Spinal cord (tissue), 10 donors: ENCODE data around the gene ZFP90. TPM values are rescaled to one million over a fixed set of nuclear protein-coding genes. Genes with fewer than 3 reads are reported as not detected.

Source experiments
- DNase-seq, 6 donors: peaks; one replicate each; pipeline versions ENCODE4 v3.0.0 to v3.0.0-alpha.2; 2013 to 2015; ENCODE audit warnings: low spot score in 6 of 6, low read depth in 4 of 6
- H3K27ac ChIP-seq: one replicate; pipeline ENCODE4 v1.5.1; 2013; ENCODE audit warnings: low read depth, low read length, control low read depth
- H3K27me3 ChIP-seq: one replicate; pipeline ENCODE4 v1.6.1; 2013; ENCODE audit warnings: low read length; ENCODE audit not compliant: control insufficient read depth, insufficient read depth
- H3K36me3 ChIP-seq: one replicate; pipeline ENCODE4 v1.6.1; 2013; ENCODE audit warnings: low read length; ENCODE audit not compliant: control insufficient read depth, insufficient read depth
- H3K4me1 ChIP-seq: one replicate; pipeline ENCODE4 v1.6.1; 2013; ENCODE audit warnings: low read length; ENCODE audit not compliant: control insufficient read depth, insufficient read depth
- H3K4me3 ChIP-seq: one replicate; pipeline ENCODE4 v1.5.1; 2013; ENCODE audit warnings: low read depth, low read length, control low read depth
- H3K9me3 ChIP-seq: one replicate; pipeline ENCODE4 v1.6.1; 2013; ENCODE audit warnings: low read length; ENCODE audit not compliant: control insufficient read depth, insufficient read depth
- WGBS: methylation state at CpG from one replicate; pipeline ENCODE4 v1.1.5; 2013; ENCODE audit warnings: missing lambda C conversion rate; ENCODE audit not compliant: insufficient coverage; 5-methylcytosine and 5-hydroxymethylcytosine counted together
- polyA plus RNA-seq, 2 donors: library from polyadenylated mRNA; unstranded; fragments of 120-200 nt; gene quantifications; one replicate each; pipeline ENCODE4 v1.2.1, GENCODE V29; 2013; ENCODE audit not compliant: insufficient read length in 2 of 2
- total RNA-seq, 2 donors: library from RNA; depleted of rRNA in 1 of 2; stranded (reverse); fragments of 120-200 nt in 1 of 2; fragments of >200 nt in 1 of 2; gene quantifications; one replicate each; pipeline versions ENCODE4 v1.2.3 to v1.2.4, GENCODE V29; 2013 to 2014
- donor health status: healthy.

Gene ZFP90
- total and polyA plus RNA-seq, 4 donors = 43.1 to 65.6 (median 58.5) TPM

- peaks cover 2% of the 10 kb centered on the region for H3K27me3 ChIP-seq
- H3K36me3 ChIP-seq = no peaks in the 10 kb centered on the region
- H3K4me3 ChIP-seq = no peak overlapping the region
- H3K4me1 ChIP-seq = peaks cover 8% of the 10 kb centered on the region
- no peaks in the 10 kb centered on the region for H3K9me3 ChIP-seq
- no peak overlapping the region for H3K27ac ChIP-seq
- no CpG with 5 or more reads among the region's 1 CpG for WGBS
- no peak for DNase-seq
These were observed 26.3 kb upstream of the ZFP90 start for GRCh38 chr16:68512742-68513141.

DNA sequence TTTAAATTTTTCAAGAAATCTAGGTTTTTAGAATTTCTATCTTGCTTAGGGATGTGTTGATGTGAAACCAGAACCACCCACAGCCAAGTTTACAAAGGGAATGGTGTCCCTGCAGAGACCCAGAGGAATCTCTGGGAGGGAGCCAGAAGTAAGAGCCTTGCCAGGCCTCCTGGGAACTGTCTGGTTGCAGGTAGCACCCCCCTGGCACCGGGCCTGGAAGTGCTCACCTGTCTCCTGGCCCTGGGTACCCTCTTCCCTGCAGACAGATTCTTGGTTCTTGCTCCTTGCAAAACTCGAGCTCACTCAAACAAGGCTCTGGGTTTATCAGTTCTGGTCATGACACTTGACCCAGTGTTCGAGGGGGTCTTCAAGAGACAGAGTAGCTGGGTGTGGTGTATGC is 24.6 kb upstream of the ZFP90 start:
- DNase-seq = no peak
- WGBS = 86% methylated on average over 3 of the region's 3 CpGs

GRCh38 chr16:68517606-68518166 is 21.4 kb upstream of the ZFP90 start:
- no peak overlapping the region for H3K27ac ChIP-seq
- H3K27me3 ChIP-seq = no peaks in the 10 kb centered on the region
- 46% methylated on average over 4 of the region's 7 CpGs for WGBS
- H3K4me3 ChIP-seq = no peak overlapping the region
- H3K36me3 ChIP-seq = no peaks in the 10 kb centered on the region
- no peak for DNase-seq
- peaks cover 7% of the 10 kb centered on the region for H3K4me1 ChIP-seq
- H3K9me3 ChIP-seq = no peaks in the 10 kb centered on the region

More for the DNA sequence above, 24.6 kb upstream of the ZFP90 start:
- no peak overlapping the region for H3K27ac ChIP-seq
- H3K9me3 ChIP-seq = no peaks in the 10 kb centered on the region
- no peak overlapping the region for H3K4me3 ChIP-seq
- peaks cover 2% of the 10 kb centered on the region for H3K27me3 ChIP-seq
- H3K36me3 ChIP-seq = no peaks in the 10 kb centered on the region
- H3K4me1 ChIP-seq = peaks cover 8% of the 10 kb centered on the region

- no peak overlapping the region for H3K4me3 ChIP-seq
- no peaks in the 10 kb centered on the region for H3K36me3 ChIP-seq
- no peaks in the 10 kb centered on the region for H3K9me3 ChIP-seq
- H3K27me3 ChIP-seq = no peaks in the 10 kb centered on the region
- no peak for DNase-seq
- no peak overlapping the region for H3K27ac ChIP-seq
- H3K4me1 ChIP-seq = peaks cover 7% of the 10 kb centered on the region
- WGBS = 95% methylated on average over 2 of the region's 6 CpGs
These were observed 19.8 kb upstream of the ZFP90 start for GRCh38 chr16:68519225-68519745.

DNA sequence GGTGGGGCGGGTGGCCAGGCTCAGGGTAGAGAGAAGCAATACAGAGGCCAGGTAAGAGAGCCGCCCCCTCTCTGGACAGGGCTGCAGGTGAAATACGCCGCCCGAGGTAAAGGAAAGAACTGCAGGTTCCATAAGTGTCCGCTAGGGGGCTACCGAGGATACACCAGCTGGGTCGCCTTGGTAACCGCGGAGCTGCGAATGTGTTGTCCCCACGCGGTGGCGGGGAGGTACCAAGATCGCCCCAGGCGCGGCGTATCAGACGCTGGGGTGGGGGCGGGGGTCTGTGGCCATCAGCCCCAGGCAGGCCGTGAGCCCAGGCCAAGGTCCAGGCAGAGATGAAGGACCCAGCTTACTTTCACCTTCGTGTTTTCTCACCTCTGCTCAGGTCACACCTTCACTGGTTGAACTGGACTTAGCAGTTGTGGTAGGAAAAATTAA is 18.4 kb upstream of the ZFP90 start:
- H3K36me3 ChIP-seq = no peaks in the 10 kb centered on the region
- H3K27me3 ChIP-seq = no peaks in the 10 kb centered on the region
- no peaks in the 10 kb centered on the region for H3K9me3 ChIP-seq
- peaks cover 7% of the 10 kb centered on the region for H3K4me1 ChIP-seq
- no peak overlapping the region for H3K27ac ChIP-seq
- DNase-seq = peak in 4 of 6 donors; percentile 67 to 96 (median 83)
- WGBS = 0% methylated on average over 21 of the region's 22 CpGs
- H3K4me3 ChIP-seq = peak overlapping the region; percentile 26

DNA sequence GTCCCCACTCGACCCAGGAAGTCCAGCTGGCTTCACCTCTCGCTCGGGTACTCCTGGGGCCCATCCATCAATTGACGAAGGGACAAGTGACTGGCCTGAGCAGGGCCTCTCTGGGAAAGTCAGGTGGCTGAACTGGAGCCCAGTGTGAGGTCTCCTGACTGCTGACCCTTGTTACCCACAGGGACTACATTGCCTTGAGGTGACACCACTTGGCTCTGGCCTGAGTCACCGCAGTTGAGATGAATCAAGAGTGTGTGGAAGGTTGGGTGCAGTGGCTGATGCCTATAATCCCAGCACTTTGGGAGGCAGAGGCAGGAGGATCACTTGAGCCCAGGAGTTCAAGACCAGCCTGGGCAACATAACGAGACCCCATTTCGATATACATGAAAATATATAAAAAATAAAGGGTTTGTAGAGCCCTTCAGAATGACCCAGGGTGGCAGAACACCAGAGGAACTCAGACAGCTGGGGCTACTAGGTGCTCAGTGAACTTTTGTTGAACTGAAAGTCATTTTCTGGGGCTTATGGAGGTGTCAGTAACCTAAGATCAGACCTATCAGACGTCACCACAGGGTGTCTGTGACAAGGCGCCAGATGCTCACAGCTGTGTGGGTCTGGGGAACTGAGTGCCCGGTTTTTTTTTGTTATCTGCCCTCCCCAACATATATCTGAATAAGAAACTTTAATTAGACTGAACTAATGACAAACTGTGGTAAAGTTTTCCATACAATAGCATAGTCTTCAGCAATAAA is 14.8 kb upstream of the ZFP90 start:
- no peaks in the 10 kb centered on the region for H3K27me3 ChIP-seq
- no peak overlapping the region for H3K27ac ChIP-seq
- 70% methylated on average over 5 of the region's 10 CpGs for WGBS
- no peaks in the 10 kb centered on the region for H3K9me3 ChIP-seq
- H3K4me3 ChIP-seq = no peak overlapping the region
- H3K4me1 ChIP-seq = peaks cover 14% of the 10 kb centered on the region
- no peaks in the 10 kb centered on the region for H3K36me3 ChIP-seq
- no peak for DNase-seq

- 88% methylated on average over 17 of the region's 17 CpGs for WGBS
- Histone ChIP-seq H3K27me3 (no peaks in the 10 kb centered on the region), H3K27ac (no peak overlapping the region), H3K4me1 (peaks cover 23% of the 10 kb centered on the region), H3K9me3 (no peaks in the 10 kb centered on the region), H3K4me3 (no peak overlapping the region), H3K36me3 (no peaks in the 10 kb centered on the region)
- DNase-seq = no peak
These were observed 12.8 kb upstream of the ZFP90 start for GRCh38 chr16:68526143-68526781.

GRCh38 chr16:68526782-68527145 is 12.3 kb upstream of the ZFP90 start:
- Histone ChIP-seq H3K4me3 (no peak overlapping the region), H3K36me3 (no peaks in the 10 kb centered on the region), H3K27me3 (no peaks in the 10 kb centered on the region), H3K27ac (no peak overlapping the region), H3K4me1 (peaks cover 23% of the 10 kb centered on the region), H3K9me3 (no peaks in the 10 kb centered on the region)
- no peak for DNase-seq
- WGBS = 93% methylated on average over 27 of the region's 29 CpGs

DNA sequence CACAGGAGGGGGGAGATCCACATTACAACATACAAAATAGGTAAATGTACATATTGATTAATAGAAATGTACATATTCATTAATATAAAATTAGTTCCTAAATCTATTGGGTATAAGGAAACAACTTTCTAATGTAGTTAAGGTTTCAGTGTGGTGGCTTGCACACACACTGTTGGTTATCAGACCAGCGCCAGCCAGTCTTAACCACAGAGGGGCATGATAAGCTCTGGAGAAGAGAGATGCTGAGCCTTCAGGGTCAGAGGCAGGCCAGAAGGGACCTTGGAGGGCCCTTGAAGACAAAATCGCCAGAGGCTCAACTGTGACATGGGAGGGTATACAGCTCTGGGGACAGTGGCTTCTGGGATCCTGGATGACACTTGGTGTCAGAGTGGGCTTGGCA is 10.9 kb upstream of the ZFP90 start:
- Histone ChIP-seq H3K27ac (no peak overlapping the region), H3K4me3 (no peak overlapping the region), H3K27me3 (no peaks in the 10 kb centered on the region), H3K9me3 (no peaks in the 10 kb centered on the region), H3K4me1 (peaks cover 23% of the 10 kb centered on the region), H3K36me3 (no peaks in the 10 kb centered on the region)
- 73% methylated on average over 2 of the region's 2 CpGs for WGBS
- no peak for DNase-seq
